Measurements from ENCODE around the gene RNF126. TPM values are rescaled to one million over a fixed set of nuclear protein-coding genes. Genes with fewer than 3 reads are reported as not detected.

RNF126 gene
- total RNA-seq, 1 donor from 2014 or later = 58.3 TPM

GRCh38 chr19:660793-661426 is 2.1 kb downstream of the RNF126 start:
- H4K20me1 ChIP-seq (ENCODE audit: insufficient read depth, low read length) = peaks cover 62% of the 10 kb centered on the region
- H3K4me1 Mint-ChIP-seq (ENCODE audit: low read depth, unreplicated experiment) = peaks cover 5% of the 10 kb centered on the region
- H3K36me3 ChIP-seq (ENCODE audit: insufficient read depth, low read length) = no peaks in the 10 kb centered on the region
- no peak overlapping the region for H2AFZ ChIP-seq (ENCODE audit: low read depth, low read length)
- peak overlapping the region; percentile 81 for H3K27ac Mint-ChIP-seq (ENCODE audit: unreplicated experiment)
- peak overlapping the region; percentile 90 for H3K4me3 Mint-ChIP-seq (ENCODE audit: unreplicated experiment)
- no peaks in the 10 kb centered on the region for H3K36me3 Mint-ChIP-seq (ENCODE audit: low read depth, unreplicated experiment)
- H3K9ac ChIP-seq (ENCODE audit: low read length) = peak overlapping the region; percentile 95
- FAIRE-seq (no peak), DNase-seq (ENCODE audit: low read depth) (no peak)
- H3K4me1 ChIP-seq (ENCODE audit: insufficient read depth, low read length) = peaks cover 30% of the 10 kb centered on the region
- no peaks in the 10 kb centered on the region for H3K9me3 Mint-ChIP-seq (ENCODE audit: unreplicated experiment)
- TF ChIP-seq CTCF (IDR thresholded peaks at IDR 0.05; ENCODE audit: insufficient read depth, low read depth, low read length) (no peak), EZH2 (IDR thresholded peaks at IDR 0.05; ENCODE audit: insufficient read depth, low read length) (no peak)
- H3K27me3 Mint-ChIP-seq (ENCODE audit: low read depth, unreplicated experiment) = no peaks in the 10 kb centered on the region
- H3K9me3 ChIP-seq (ENCODE audit: insufficient read depth, low read depth, low read length) = no peaks in the 10 kb centered on the region
- H3K27ac ChIP-seq (ENCODE audit: low read depth, low read length) = peak overlapping the region; percentile 78
- H3K79me2 ChIP-seq (ENCODE audit: insufficient read depth, low read length) = peaks cover 74% of the 10 kb centered on the region
- peak overlapping the region; percentile 70 for H3K4me3 ChIP-seq (ENCODE audit: insufficient read depth, low read depth, low read length)
- peak overlapping the region; percentile 93 for H3K4me2 ChIP-seq (ENCODE audit: low read length)
- H3K27me3 ChIP-seq (ENCODE audit: insufficient read depth, low read length) = no peaks in the 10 kb centered on the region

- Mint-ChIP-seq H3K4me3 (ENCODE audit: unreplicated experiment) (no peak overlapping the region), H3K9me3 (ENCODE audit: unreplicated experiment) (no peaks in the 10 kb centered on the region), H3K4me1 (ENCODE audit: low read depth, unreplicated experiment) (peaks cover 10% of the 10 kb centered on the region), H3K27me3 (ENCODE audit: low read depth, unreplicated experiment) (no peaks in the 10 kb centered on the region), H3K27ac (ENCODE audit: unreplicated experiment) (peak overlapping the region; percentile 36), H3K36me3 (ENCODE audit: low read depth, unreplicated experiment) (no peaks in the 10 kb centered on the region)
- FAIRE-seq = no peak
- peak; percentile 53 for DNase-seq (ENCODE audit: low read depth)
- TF ChIP-seq EZH2 (IDR thresholded peaks at IDR 0.05; ENCODE audit: insufficient read depth, low read length) (no peak), CTCF (IDR thresholded peaks at IDR 0.05; ENCODE audit: insufficient read depth, low read depth, low read length) (no peak)
- H3K27ac ChIP-seq (ENCODE audit: low read depth, low read length) = no peak overlapping the region
- H4K20me1 ChIP-seq (ENCODE audit: insufficient read depth, low read length) = peaks cover 75% of the 10 kb centered on the region
- no peak overlapping the region for H3K9ac ChIP-seq (ENCODE audit: low read length)
- H3K4me1 ChIP-seq (ENCODE audit: insufficient read depth, low read length) = peaks cover 30% of the 10 kb centered on the region
- H3K9me3 ChIP-seq (ENCODE audit: insufficient read depth, low read depth, low read length) = no peaks in the 10 kb centered on the region
- no peak overlapping the region for H3K4me2 ChIP-seq (ENCODE audit: low read length)
- H3K36me3 ChIP-seq (ENCODE audit: insufficient read depth, low read length) = peaks cover 2% of the 10 kb centered on the region
- peaks cover 90% of the 10 kb centered on the region for H3K79me2 ChIP-seq (ENCODE audit: insufficient read depth, low read length)
- H3K27me3 ChIP-seq (ENCODE audit: insufficient read depth, low read length) = no peaks in the 10 kb centered on the region
- H2AFZ ChIP-seq (ENCODE audit: low read depth, low read length) = no peak overlapping the region
- no peak overlapping the region for H3K4me3 ChIP-seq (ENCODE audit: insufficient read depth, low read depth, low read length)
These were observed 3.8 kb downstream of the RNF126 start for GRCh38 chr19:658916-659839.

All from astrocyte (in vitro differentiated cells and primary cell).